ENCODE data around the gene TXK.

DNA sequence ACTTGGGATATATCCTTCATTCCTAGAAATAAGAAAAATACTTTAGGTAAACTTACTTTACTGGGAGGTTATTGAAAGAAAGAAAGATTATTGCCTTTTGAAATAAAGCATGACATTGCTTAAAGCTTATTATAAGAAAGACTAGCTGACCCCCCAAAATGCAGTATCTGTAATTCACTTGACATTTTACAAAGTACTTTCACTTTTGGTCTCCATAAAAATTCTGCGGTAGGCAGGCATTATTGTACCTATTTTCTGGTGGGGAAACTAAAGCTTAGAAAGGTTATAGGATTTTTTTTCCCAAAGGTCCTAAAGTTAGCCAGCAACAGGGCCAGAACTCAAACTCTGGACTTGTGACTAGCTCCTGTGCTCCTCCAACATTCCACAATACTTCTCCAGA is 29.7 kb upstream of the TXK start:
- TF ChIP-seq EZH2 (IDR thresholded peaks at IDR 0.05; ENCODE audit: borderline replicate concordance, low read length), result no peak
- TF ChIP-seq, protein P1, sequence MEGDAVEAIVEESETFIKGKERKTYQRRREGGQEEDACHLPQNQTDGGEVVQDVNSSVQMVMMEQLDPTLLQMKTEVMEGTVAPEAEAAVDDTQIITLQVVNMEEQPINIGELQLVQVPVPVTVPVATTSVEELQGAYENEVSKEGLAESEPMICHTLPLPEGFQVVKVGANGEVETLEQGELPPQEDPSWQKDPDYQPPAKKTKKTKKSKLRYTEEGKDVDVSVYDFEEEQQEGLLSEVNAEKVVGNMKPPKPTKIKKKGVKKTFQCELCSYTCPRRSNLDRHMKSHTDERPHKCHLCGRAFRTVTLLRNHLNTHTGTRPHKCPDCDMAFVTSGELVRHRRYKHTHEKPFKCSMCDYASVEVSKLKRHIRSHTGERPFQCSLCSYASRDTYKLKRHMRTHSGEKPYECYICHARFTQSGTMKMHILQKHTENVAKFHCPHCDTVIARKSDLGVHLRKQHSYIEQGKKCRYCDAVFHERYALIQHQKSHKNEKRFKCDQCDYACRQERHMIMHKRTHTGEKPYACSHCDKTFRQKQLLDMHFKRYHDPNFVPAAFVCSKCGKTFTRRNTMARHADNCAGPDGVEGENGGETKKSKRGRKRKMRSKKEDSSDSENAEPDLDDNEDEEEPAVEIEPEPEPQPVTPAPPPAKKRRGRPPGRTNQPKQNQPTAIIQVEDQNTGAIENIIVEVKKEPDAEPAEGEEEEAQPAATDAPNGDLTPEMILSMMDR (IDR thresholded peaks at IDR 0.05; ENCODE audit: low read length), result no peak
